HG03571 (cell line): ENCODE data around the gene TSPO2.

Experiments used
- ATAC-seq: cut with Tn5 transposase; IDR thresholded peaks from one replicate; pipeline ENCODE4 v1.9.1; 2021; ENCODE audit not compliant: unreplicated experiment

TSPO2 gene

DNA sequence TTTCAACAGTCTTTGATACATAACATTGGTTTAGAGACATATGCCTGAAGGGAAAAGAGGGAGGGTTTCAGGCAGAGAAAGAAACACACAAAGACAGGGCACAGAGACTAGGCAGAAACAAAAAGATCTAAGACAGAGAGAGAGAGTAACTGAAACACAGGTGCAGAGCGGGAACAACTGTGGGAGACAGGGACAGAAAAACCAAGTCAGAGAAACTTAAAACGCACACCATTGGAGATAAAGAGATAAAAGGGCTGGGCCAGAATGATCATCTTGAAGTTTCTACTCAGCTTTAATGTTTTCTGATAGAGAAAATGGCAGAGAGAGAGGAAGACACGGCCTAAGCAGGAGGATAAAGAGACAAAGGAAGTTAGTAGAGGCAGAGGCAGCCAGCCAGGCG lies 15.0 kb upstream of the TSPO2 start:
- no peak for ATAC-seq

DNA sequence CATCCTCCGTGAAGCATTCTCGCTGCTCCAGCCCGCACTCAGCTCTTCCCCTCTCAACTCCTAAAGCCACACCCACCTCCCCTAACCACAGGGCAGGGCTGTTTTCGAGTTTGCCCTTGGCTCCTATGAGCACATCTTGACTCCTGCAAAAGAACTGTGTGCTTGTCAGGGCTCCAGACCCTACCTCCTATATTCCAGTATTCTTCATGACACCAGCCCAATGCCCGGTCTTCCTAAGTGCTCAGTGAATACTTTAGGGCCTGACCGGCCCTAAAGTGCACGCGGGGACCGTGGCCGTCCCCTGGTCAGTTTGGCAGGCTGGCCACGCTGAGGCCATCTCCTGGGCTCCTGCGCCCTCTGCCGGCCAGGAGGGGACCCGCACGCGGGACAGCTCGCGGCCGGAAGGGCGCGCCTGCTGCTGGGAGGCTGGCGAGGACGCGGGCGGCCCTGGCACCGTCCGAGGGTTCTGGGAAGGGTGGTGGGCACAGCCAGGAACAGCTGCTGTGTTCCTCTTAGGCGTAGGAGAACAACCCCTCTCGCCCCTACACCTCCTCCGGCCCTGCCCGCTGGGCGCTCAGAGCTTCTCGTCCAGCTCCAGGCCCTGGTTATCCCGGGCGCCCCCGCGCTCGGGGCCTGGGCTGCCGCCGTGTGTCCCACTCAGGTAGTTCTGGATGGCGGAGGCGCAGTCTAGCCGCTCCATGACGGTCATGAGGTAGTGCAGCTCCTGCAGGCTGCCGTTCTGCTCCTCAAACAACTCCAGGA lies 14.3 kb upstream of the TSPO2 start:
- ATAC-seq = peak; percentile 84

- peak; percentile 29 for ATAC-seq
These were observed 13.5 kb upstream of the TSPO2 start for GRCh38 chr6:41028561-41029412.

GRCh38 chr6:41032830-41033229 lies 9.4 kb upstream of the TSPO2 start:
- no peak for ATAC-seq

DNA sequence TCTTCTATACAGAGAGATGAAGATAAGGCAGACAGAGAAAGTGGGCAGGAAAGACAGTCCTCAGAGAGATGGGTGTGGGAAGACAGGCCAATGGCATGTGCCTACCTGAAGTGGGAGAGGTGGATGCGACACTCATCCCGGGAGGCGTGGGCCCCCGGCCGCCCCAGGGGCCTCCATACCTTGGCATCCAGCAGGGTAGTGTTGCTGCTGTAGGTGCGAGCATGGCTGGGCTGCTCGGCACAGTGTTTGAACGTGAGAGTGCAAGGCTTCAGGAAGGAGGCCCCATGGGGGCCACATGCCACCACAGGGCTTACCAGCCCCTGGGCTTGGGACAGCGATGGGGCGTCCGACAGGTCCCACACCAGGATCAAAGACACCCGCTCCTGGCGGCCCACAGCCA lies 8.5 kb upstream of the TSPO2 start:
- no peak for ATAC-seq

- no peak for ATAC-seq
These were observed 6.1 kb upstream of the TSPO2 start for GRCh38 chr6:41036186-41036585.

GRCh38 chr6:41036601-41037000 lies 5.7 kb upstream of the TSPO2 start:
- no peak for ATAC-seq

DNA sequence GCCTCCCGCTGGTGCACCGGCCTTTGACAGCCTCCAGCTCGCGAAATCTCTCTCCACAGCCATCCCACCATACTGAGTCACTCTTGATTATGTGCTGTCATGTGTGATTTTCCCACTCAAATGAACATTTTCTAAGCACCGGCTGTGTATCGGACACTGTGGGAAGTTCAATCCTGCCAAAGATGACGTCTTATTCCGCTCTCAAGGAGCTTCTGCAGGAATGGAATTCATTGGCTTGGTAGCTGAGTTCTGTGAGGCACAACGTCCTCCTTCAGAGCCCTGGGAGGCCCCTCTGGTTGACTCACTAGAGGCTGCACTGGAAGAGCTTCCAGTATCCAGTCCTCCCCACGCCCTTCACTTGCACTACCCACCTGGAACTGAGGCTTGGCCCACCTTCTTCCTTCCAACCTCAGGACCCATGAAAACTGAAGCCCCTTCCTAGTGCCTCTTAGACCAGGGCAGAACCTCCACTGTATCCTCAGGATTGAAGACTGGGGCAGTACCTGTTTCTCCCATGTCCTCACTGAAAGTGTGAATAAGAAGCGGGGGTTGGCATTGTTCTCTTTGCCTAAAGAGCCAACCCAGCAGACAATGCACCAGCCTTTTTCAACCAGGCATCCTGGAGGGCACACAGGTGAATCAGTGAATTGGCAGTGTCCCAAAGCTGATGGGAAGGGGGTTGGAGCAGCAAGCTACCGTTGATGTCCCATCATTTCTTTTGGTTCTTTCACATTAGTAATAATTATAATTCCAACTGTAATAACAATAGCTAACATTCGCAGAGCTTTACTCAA lies 5.0 kb upstream of the TSPO2 start:
- ATAC-seq = no peak

- ATAC-seq = no peak
These were observed 4.1 kb upstream of the TSPO2 start for GRCh38 chr6:41038205-41038604.

- no peak for ATAC-seq
These were observed 2.9 kb upstream of the TSPO2 start, which contains the start of gene UNC5CL for GRCh38 chr6:41039060-41039998. Gene UNC5CL, minus strand, starts transcription at chr6:41039221. Its CDS starts 4,147 bp downstream, at chr6:41035074.

DNA sequence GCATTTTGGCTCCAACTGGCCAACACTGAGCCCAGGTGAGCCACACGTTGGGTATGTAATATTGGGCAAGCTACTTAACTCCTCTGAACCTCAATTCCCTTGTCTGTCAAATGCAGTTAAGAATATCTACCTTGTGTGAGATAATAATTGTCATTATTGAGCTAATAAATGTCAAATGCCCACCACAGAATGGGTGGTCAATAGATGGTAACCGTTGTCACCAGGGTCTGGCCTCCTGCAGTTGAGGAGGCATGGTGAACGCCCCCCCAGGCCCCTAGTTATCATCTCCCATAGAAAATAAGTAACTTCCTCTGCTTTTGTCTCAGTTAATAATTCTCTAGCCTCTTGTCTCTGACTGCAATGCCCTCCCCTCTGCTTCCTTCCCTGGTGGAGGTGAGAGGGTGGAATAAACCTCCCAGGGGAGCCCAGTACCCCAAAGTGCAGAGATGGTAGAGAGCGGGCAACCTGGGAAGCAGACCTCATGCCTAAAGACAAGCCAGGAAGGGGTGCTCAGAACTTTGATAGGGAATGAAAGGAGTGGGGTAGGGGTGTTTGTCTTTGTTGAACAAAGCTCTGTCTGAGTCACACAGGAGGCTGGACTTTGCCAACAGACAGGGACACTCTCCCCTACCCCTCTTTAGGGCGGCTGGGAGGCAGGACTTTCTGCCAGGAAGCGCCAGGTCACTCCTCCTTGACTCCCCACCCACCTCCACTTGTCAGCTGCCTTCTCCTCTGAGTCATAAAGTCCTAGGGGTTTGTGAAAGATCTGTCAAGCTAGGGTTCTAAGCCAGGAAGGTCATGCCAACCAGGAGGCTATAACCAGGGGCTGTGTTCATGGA lies 1.9 kb upstream of the TSPO2 start:
- ATAC-seq = no peak

DNA sequence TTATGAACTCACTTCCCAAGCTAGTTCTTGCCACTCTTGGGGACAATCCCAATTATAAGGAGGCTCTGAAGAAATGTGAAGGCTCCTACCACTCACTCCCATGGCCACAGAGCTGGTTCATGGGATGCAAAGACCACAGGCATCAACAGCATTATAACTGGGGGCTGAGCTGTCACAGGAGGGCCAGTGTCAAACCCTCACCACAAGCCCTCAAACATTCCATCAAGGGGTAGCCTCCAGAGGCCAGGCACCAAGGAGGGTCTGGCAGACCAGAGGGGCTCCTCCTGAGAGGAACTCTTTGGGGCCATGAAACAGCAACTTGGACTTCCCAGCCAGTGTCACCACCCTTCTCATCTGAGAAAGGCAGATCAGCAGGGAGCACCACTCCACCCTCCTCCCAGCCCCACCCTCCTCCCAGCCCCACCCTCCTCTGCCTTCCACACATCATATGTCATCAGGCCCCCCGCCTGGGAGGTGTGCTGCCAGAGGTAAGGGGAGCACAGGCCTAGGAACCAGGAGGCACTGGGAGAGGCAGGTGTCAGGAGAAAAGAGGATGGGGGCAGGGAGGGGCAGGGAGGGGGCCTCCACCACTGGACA lies 1.2 kb upstream of the TSPO2 start:
- ATAC-seq = no peak

DNA sequence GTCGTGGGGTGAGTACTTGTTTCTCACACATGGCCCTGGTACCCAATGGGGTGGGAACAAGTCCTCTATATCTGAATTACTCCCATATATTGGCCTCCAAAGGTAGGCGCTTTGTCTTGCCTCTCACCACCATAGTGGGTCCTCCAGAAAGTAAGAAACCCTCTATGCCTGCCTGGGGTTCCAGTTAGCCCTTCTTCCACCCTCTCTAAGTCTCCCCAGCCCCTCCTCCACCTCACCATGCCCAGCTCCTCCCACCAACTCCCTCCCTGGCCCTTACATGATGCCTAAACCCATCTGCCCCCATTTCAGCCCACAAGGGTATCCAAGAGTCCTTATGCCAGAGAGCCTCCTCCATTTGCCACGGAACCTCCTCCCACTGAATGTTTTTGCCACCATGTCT lies 884 bp downstream of the TSPO2 start:
- ATAC-seq = no peak

GRCh38 chr6:41045664-41046063 lies 3.4 kb downstream of the TSPO2 start:
- no peak for ATAC-seq

DNA sequence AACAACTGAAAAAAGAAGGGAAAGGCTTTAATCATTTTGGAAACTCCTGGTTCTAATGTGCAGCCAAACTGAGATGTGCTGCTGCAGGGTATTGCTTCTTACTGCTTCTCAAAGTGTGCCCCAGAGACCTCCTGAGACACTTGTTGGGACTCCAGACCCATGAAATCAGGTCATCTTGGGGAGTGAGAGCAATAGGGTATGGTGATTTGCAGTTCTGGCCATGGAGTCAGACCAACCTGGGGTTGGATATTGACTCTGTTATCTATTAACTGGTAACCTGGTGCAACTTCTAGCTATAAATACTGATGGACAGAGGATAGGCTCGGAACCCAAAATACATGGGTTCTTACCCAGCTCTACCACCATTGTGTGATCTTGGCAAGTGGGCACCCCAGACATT lies 3.8 kb downstream of the TSPO2 start:
- no peak for ATAC-seq

DNA sequence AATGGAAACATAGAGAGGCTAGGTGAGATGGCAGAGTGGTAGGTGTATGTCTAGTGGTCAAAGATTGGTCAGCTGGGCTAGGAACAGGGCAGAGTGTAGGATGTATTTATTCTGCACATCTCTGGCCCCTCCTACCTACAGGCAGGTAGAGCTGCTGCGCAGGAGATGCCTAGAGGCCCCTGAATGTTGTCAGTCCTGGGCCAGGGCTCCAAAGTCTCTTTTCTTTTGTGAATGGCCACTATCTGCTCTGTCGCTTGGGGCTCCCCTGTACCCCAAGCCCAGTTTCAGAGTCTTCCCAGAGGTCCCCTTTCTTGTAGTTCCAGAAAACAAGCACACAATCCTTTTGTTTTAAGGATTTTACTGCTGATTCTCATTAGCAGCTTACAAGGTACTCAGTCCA lies 5.0 kb downstream of the TSPO2 start:
- ATAC-seq = no peak

DNA sequence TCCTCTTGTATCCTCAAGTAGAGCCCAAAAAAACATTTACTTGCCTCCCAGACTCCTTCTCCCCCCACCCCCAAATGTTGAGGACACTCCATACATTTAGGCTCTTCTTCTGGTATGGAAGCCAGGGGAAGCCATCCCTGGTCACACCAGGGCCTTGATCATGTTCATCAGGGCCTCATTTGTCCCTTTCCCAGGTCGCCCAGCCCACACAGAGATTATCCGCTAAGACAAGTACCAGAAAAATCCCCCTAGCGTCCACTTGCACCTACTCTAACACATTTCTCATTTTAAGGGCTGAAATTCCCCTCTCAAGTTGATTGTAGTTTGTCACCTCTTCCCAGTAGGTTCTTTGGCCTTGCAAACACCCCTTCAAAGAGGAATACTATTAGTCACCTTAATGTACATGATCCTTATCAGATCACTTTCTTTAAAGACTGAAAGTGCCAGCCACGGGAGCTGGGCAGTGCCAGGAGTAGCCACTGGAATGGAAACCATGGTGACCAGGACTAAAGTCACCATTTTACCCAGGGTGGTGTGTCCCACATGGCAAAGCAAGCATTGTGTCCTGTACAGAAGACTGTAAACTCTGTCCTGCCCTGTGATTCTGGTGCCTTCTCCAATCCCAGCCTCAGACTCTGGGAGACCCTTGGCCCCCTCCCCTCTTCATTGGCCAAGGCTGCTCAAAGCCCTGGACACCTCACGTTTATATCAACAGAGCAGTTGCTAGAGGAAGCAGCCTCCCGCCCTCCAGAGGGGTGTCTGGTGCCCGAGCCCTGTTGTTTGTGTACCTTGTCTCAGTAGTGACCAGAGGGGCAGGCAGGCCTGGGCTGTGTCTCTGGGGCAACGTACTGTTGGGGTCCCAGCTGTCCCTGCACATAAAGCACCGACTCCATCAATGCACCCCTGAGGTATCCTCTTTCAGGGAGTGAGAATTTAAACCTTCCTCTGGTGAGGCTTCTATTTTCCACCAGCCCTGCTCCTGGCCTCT lies 5.8 kb downstream of the TSPO2 start:
- no peak for ATAC-seq

DNA sequence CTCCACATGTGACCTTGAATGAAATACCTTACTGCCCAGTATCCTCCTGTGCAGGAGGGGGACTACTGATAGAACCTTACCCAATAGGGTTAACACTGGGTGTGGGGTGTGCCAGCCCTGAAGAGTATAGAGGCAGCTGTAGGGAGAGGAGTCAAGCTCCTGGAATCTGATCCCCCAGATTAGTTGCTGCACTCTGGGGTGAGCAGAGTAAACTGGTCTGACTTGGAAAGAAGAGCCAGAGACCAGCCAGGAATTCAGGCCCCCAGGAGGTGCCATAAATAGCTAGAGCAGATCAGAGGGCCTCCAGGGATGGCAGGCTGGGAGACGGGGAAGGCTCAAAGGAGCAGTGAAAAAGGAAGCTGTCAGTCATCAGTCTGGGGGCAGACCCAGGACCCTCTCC lies 7.3 kb downstream of the TSPO2 start:
- ATAC-seq = no peak
